GM23338 (cell line): ENCODE data around the gene MAN1C1. TPM values are rescaled to one million over a fixed set of nuclear protein-coding genes. Genes with fewer than 3 reads are reported as not detected.

ENCODE experiments used
- CTCF ChIP-seq, 2 experiments: fragments of 200-600 bp in 1 of 2; sonication (generic) in 1 of 2; conservative IDR thresholded peaks; 2 replicates each; pipeline versions ENCODE4 v1.5.1 to v1.6.1; 2016 to 2017; ENCODE audit warnings: antibody characterized with exemption in 2 of 2, low read depth in 2 of 2, mild to moderate bottlenecking in 2 of 2, moderate library complexity in 1 of 2
- EZH2 ChIP-seq: fragments of 200-600 bp; sonication (generic); IDR thresholded peaks from one replicate; pipeline ENCODE4 v1.8.0; 2017; ENCODE audit warnings: antibody characterized with exemption, mild to moderate bottlenecking, low read depth; ENCODE audit not compliant: unreplicated experiment
- EZH2phosphoT487 ChIP-seq: fragments of 200-600 bp; sonication (generic); IDR thresholded peaks from one replicate; pipeline ENCODE4 v1.8.1; 2018; ENCODE audit warnings: antibody characterized with exemption; ENCODE audit not compliant: unreplicated experiment
- JUNB ChIP-seq: IDR thresholded peaks from one replicate; pipeline ENCODE4 v1.6.1; 2016; ENCODE audit warnings: antibody characterized with exemption; ENCODE audit not compliant: unreplicated experiment
- NANOG ChIP-seq: IDR thresholded peaks from 2 replicates; pipeline ENCODE4 v1.6.1; 2016; ENCODE audit warnings: antibody characterized with exemption, borderline replicate concordance
- POLR2AphosphoS5 ChIP-seq: IDR thresholded peaks from 2 replicates; pipeline ENCODE4 v1.6.1; 2016; ENCODE audit warnings: antibody characterized with exemption, low read depth
- STAT1 ChIP-seq: IDR thresholded peaks from one replicate; pipeline ENCODE4 v1.6.1; 2016; ENCODE audit warnings: antibody characterized with exemption; ENCODE audit not compliant: unreplicated experiment
- ZNF114 ChIP-seq: fragments of 250-450 bp; sonication (Bioruptor Pico); IDR thresholded peaks from 2 replicates; pipeline ENCODE4 v1.5.0; 2020; ENCODE audit warnings: mild to moderate bottlenecking, moderate library complexity
- ZNF331 ChIP-seq: fragments of 250-450 bp; sonication (Bioruptor Pico); IDR thresholded peaks from 2 replicates; pipeline ENCODE4 v1.5.0; 2020; ENCODE audit warnings: low read depth, mild to moderate bottlenecking, moderate library complexity
- polyA plus RNA-seq: library from polyadenylated mRNA; unstranded; fragments of >200 nt; fragmentation: Nextera tagmentation; extraction: Ambion mirVana; gene quantifications from 2 replicates; pipeline ENCODE4 v1.2.1, GENCODE V29; 2016
- total RNA-seq: library from RNA; depleted of rRNA; stranded (reverse); fragments of >200 nt; shearing (Covaris generic); gene quantifications from 2 replicates; pipeline ENCODE4 v1.2.3, GENCODE V29; 2014
- TF ChIP-seq, protein P1 (sequence below): fragments of 250-450 bp; sonication (Bioruptor Pico); IDR thresholded peaks from 2 replicates; pipeline ENCODE4 v1.5.0; 2020; ENCODE audit warnings: mild to moderate bottlenecking, moderate library complexity
- TF ChIP-seq, protein P2 (sequence below): IDR thresholded peaks from 2 replicates; pipeline ENCODE4 v1.6.1; 2016; ENCODE audit warnings: antibody characterized with exemption
- TF ChIP-seq, protein P3 (sequence below): IDR thresholded peaks from one replicate; pipeline ENCODE4 v1.6.1; 2018; ENCODE audit warnings: antibody characterized with exemption; ENCODE audit not compliant: unreplicated experiment

Gene MAN1C1
- total and polyA plus RNA-seq, 2 experiments from 2014 or later = 5.4 to 13.6 TPM

- TF ChIP-seq, protein P1, sequence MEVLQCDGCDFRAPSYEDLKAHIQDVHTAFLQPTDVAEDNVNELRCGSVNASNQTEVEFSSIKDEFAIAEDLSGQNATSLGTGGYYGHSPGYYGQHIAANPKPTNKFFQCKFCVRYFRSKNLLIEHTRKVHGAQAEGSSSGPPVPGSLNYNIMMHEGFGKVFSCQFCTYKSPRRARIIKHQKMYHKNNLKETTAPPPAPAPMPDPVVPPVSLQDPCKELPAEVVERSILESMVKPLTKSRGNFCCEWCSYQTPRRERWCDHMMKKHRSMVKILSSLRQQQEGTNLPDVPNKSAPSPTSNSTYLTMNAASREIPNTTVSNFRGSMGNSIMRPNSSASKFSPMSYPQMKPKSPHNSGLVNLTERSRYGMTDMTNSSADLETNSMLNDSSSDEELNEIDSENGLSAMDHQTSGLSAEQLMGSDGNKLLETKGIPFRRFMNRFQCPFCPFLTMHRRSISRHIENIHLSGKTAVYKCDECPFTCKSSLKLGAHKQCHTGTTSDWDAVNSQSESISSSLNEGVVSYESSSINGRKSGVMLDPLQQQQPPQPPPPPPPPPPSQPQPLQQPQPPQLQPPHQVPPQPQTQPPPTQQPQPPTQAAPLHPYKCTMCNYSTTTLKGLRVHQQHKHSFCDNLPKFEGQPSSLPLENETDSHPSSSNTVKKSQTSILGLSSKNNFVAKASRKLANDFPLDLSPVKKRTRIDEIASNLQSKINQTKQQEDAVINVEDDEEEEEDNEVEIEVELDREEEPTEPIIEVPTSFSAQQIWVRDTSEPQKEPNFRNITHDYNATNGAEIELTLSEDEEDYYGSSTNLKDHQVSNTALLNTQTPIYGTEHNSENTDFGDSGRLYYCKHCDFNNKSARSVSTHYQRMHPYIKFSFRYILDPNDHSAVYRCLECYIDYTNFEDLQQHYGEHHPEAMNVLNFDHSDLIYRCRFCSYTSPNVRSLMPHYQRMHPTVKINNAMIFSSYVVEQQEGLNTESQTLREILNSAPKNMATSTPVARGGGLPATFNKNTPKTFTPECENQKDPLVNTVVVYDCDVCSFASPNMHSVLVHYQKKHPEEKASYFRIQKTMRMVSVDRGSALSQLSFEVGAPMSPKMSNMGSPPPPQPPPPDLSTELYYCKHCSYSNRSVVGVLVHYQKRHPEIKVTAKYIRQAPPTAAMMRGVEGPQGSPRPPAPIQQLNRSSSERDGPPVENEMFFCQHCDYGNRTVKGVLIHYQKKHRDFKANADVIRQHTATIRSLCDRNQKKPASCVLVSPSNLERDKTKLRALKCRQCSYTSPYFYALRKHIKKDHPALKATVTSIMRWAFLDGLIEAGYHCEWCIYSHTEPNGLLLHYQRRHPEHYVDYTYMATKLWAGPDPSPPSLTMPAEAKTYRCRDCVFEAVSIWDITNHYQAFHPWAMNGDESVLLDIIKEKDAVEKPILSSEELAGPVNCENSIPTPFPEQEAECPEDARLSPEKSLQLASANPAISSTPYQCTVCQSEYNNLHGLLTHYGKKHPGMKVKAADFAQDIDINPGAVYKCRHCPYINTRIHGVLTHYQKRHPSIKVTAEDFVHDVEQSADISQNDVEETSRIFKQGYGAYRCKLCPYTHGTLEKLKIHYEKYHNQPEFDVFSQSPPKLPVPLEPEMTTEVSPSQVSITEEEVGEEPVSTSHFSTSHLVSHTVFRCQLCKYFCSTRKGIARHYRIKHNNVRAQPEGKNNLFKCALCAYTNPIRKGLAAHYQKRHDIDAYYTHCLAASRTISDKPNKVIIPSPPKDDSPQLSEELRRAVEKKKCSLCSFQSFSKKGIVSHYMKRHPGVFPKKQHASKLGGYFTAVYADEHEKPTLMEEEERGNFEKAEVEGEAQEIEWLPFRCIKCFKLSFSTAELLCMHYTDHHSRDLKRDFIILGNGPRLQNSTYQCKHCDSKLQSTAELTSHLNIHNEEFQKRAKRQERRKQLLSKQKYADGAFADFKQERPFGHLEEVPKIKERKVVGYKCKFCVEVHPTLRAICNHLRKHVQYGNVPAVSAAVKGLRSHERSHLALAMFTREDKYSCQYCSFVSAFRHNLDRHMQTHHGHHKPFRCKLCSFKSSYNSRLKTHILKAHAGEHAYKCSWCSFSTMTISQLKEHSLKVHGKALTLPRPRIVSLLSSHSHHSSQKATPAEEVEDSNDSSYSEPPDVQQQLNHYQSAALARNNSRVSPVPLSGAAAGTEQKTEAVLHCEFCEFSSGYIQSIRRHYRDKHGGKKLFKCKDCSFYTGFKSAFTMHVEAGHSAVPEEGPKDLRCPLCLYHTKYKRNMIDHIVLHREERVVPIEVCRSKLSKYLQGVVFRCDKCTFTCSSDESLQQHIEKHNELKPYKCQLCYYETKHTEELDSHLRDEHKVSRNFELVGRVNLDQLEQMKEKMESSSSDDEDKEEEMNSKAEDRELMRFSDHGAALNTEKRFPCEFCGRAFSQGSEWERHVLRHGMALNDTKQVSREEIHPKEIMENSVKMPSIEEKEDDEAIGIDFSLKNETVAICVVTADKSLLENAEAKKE (CRISPR knock-in tag) = no peak
- TF ChIP-seq EZH2phosphoT487 = no peak
- TF ChIP-seq POLR2AphosphoS5 = no peak
- TF ChIP-seq ZNF331 (CRISPR knock-in tag) = no peak
- TF ChIP-seq NANOG = no peak
- TF ChIP-seq, protein P2, sequence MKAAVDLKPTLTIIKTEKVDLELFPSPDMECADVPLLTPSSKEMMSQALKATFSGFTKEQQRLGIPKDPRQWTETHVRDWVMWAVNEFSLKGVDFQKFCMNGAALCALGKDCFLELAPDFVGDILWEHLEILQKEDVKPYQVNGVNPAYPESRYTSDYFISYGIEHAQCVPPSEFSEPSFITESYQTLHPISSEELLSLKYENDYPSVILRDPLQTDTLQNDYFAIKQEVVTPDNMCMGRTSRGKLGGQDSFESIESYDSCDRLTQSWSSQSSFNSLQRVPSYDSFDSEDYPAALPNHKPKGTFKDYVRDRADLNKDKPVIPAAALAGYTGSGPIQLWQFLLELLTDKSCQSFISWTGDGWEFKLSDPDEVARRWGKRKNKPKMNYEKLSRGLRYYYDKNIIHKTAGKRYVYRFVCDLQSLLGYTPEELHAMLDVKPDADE = no peak
- TF ChIP-seq, protein P3, sequence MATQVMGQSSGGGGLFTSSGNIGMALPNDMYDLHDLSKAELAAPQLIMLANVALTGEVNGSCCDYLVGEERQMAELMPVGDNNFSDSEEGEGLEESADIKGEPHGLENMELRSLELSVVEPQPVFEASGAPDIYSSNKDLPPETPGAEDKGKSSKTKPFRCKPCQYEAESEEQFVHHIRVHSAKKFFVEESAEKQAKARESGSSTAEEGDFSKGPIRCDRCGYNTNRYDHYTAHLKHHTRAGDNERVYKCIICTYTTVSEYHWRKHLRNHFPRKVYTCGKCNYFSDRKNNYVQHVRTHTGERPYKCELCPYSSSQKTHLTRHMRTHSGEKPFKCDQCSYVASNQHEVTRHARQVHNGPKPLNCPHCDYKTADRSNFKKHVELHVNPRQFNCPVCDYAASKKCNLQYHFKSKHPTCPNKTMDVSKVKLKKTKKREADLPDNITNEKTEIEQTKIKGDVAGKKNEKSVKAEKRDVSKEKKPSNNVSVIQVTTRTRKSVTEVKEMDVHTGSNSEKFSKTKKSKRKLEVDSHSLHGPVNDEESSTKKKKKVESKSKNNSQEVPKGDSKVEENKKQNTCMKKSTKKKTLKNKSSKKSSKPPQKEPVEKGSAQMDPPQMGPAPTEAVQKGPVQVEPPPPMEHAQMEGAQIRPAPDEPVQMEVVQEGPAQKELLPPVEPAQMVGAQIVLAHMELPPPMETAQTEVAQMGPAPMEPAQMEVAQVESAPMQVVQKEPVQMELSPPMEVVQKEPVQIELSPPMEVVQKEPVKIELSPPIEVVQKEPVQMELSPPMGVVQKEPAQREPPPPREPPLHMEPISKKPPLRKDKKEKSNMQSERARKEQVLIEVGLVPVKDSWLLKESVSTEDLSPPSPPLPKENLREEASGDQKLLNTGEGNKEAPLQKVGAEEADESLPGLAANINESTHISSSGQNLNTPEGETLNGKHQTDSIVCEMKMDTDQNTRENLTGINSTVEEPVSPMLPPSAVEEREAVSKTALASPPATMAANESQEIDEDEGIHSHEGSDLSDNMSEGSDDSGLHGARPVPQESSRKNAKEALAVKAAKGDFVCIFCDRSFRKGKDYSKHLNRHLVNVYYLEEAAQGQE = no peak
- TF ChIP-seq STAT1 = no peak
- TF ChIP-seq ZNF114 = no peak
- no peak for TF ChIP-seq CTCF (conservative IDR thresholded peaks at IDR 0.05; ENCODE audit: low read depth in 2 of 2)
- TF ChIP-seq EZH2 = no peak
- TF ChIP-seq JUNB = no peak
Observed at GRCh38 chr1:25724201-25724600, 107.6 kb downstream of the MAN1C1 start (continued).
